Natural killer cell treated with Interleukin-12 subunit alpha and Interleukin-12 subunit beta and Interleukin-15 and Interleukin-18, amount 100 ng/mL, for 72 hours (primary cell): ENCODE measurements around the gene FLCN. TPM values are rescaled to one million over a fixed set of nuclear protein-coding genes. Genes with fewer than 3 reads are reported as not detected.

ENCODE experiments used
- ATAC-seq, 2 donors: fragments of 150-1000 bp; cut with Tn5 transposase in 1 of 2; sonication (Bioruptor Pico), chemical (Tn5 transposase) in 1 of 2; 2 replicates each; pipeline ENCODE4 v1.10.0; 2021
- DNase-seq: peaks from one replicate; pipeline ENCODE4 v3.0.0; 2022; ENCODE audit warnings: low spot score
- H3K27ac Mint-ChIP-seq, 2 donors: 1 replicate in 1 of 2; 2 replicates in 1 of 2; pipeline ENCODE4 v1.8.0; 2022; ENCODE audit warnings: mixed read lengths in 2 of 2, mild to moderate bottlenecking in 1 of 2, moderate library complexity in 1 of 2
- H3K27me3 Mint-ChIP-seq, 2 donors: 1 replicate in 1 of 2; 2 replicates in 1 of 2; pipeline ENCODE4 v1.8.0; 2022; ENCODE audit warnings: mixed read lengths in 2 of 2
- H3K36me3 Mint-ChIP-seq: one replicate; pipeline ENCODE4 v1.8.0; 2022; ENCODE audit warnings: mixed read lengths
- H3K4me1 Mint-ChIP-seq, 2 donors: 1 replicate in 1 of 2; 2 replicates in 1 of 2; pipeline ENCODE4 v1.8.0; 2022; ENCODE audit warnings: low read depth in 2 of 2, mixed read lengths in 2 of 2, mild to moderate bottlenecking in 1 of 2
- H3K4me3 Mint-ChIP-seq: one replicate; pipeline ENCODE4 v1.8.0; 2022; ENCODE audit warnings: mixed read lengths
- H3K9me3 Mint-ChIP-seq: 2 replicates; pipeline ENCODE4 v1.8.0; 2022; ENCODE audit warnings: mixed read lengths
- total RNA-seq, 2 donors: library from RNA; stranded (reverse); gene quantifications; one replicate each; pipeline ENCODE4 v1.2.3, GENCODE V29; 2022

FLCN gene
- total RNA-seq, 2 donors from 2014 or later = 41.2 to 43.8 TPM

GRCh38 chr17:17168401-17168800 is 68.6 kb downstream of the FLCN start:
- Mint-ChIP-seq H3K27ac (no peak overlapping the region), H3K4me1 (peaks cover 19 to 26% of the 10 kb centered on the region in 2 donors), H3K27me3 (no peaks in the 10 kb centered on the region), H3K9me3 (no peaks in the 10 kb centered on the region), H3K36me3 (peaks cover 9% of the 10 kb centered on the region), H3K4me3 (no peak overlapping the region)
- DNase-seq (no peak), ATAC-seq (no peak)

DNA sequence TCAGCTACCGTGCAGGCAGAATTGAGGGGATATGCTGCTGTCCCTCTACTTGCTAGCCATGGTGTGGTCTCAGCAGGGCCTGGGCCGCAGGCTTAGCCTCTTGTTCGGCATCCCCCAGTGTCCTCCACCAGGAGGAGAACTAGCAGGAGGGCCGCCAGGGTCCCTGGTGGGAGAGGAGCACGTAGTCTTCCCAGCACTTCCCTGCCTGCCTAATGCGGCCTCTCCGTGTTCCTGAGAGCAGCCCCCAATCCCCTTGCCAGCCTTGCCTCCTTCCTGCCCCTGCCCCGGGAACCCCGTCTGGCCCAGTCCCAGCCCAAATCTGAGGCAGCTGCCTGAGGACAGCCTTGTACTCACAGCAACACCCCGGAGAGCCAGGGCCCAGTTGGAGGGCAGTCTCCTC is 69.0 kb downstream of the FLCN start:
- ATAC-seq = no peak
- DNase-seq = no peak
- H3K4me1 Mint-ChIP-seq = peaks cover 15 to 25% of the 10 kb centered on the region in 2 donors
- H3K27ac Mint-ChIP-seq = no peak overlapping the region
- no peaks in the 10 kb centered on the region for H3K9me3 Mint-ChIP-seq
- no peak overlapping the region for H3K4me3 Mint-ChIP-seq
- no peaks in the 10 kb centered on the region for H3K27me3 Mint-ChIP-seq
- H3K36me3 Mint-ChIP-seq = peaks cover 9% of the 10 kb centered on the region

DNA sequence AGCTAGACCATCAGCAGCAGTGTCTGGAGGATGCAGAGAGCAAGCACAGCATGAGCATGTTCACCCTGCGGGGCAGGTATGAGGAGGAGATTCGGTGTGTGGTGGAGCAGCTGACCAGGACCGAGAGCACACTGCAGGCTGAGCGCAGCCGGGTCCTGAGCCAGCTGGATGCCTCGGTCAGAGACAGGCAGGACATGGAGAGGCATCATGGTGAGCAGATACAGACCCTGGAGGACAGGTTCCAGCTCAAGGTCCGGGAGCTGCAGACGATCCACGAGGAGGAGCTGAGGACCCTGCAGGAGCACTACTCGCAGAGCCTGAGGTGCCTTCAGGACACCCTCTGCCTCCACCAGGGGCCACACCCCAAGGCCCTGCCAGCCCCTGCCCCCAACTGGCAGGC is 69.6 kb downstream of the FLCN start:
- no peaks in the 10 kb centered on the region for H3K27me3 Mint-ChIP-seq
- DNase-seq = no peak
- no peaks in the 10 kb centered on the region for H3K9me3 Mint-ChIP-seq
- no peak overlapping the region for H3K4me3 Mint-ChIP-seq
- peaks cover 8 to 20% of the 10 kb centered on the region in 2 donors for H3K4me1 Mint-ChIP-seq
- peak overlapping the region in 1 of 2 donors; percentile 34 for H3K27ac Mint-ChIP-seq
- peaks cover 9% of the 10 kb centered on the region for H3K36me3 Mint-ChIP-seq
- ATAC-seq = peak in 1 of 2 donors; percentile 14

- H3K36me3 Mint-ChIP-seq = peaks cover 7% of the 10 kb centered on the region
- no peak overlapping the region for H3K4me3 Mint-ChIP-seq
- H3K27ac Mint-ChIP-seq = no peak overlapping the region
These were observed 70.5 kb downstream of the FLCN start for GRCh38 chr17:17166446-17166845.

DNA sequence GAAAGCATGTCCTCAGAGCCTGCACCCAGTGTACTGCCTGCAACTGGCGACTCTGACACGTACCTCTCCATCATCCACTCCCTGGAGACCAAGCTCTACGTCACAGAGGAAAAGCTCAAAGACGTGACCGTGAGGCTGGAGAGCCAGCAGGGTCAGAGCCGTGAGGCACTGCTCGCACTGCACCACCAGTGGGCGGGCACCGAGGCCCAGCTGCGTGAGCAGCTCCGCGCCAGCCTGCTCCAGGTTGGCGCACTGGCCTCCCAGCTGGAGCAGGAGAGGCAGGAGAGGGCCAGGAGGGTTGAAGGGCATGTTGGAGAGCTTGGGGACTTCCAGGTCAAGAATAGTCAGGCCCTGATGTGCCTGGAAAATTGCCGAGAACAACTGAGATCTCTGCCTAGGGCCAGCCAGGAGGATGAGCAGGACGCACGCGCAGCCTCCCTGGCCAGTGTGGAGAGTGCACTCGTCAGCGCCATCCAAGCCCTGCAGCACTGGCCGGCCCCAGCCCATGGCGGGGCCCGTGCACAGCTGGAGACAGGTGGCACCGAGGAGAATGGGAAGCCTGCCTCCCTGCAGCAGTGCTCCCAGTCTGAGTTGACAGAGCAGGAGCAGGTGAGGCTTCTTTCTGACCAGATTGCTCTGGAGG is 71.2 kb downstream of the FLCN start:
- no peaks in the 10 kb centered on the region for H3K9me3 Mint-ChIP-seq
- no peak for ATAC-seq

More at GRCh38 chr17:17166446-17166845, 70.5 kb downstream of the FLCN start:
- ATAC-seq (no peak), DNase-seq (no peak)
- H3K27me3 Mint-ChIP-seq = no peaks in the 10 kb centered on the region
- peaks cover 5 to 17% of the 10 kb centered on the region in 2 donors for H3K4me1 Mint-ChIP-seq
- H3K9me3 Mint-ChIP-seq = no peaks in the 10 kb centered on the region

GRCh38 chr17:17164676-17165075 is 72.3 kb downstream of the FLCN start:
- Mint-ChIP-seq H3K4me3 (no peak overlapping the region), H3K36me3 (peaks cover 5% of the 10 kb centered on the region), H3K4me1 (peaks cover 0 to 11% of the 10 kb centered on the region in 2 donors), H3K27ac (no peak overlapping the region), H3K9me3 (no peaks in the 10 kb centered on the region), H3K27me3 (no peaks in the 10 kb centered on the region)
- no peak for DNase-seq
- ATAC-seq = no peak

More for the DNA sequence above, 71.2 kb downstream of the FLCN start:
- no peak for DNase-seq
- no peak overlapping the region for H3K4me3 Mint-ChIP-seq
- H3K27me3 Mint-ChIP-seq = no peaks in the 10 kb centered on the region
- peaks cover 0 to 13% of the 10 kb centered on the region in 2 donors for H3K4me1 Mint-ChIP-seq
- H3K36me3 Mint-ChIP-seq = peaks cover 5% of the 10 kb centered on the region
- H3K27ac Mint-ChIP-seq = no peak overlapping the region

GRCh38 chr17:17164156-17164555 is 72.8 kb downstream of the FLCN start:
- H3K27ac Mint-ChIP-seq = no peak overlapping the region
- H3K27me3 Mint-ChIP-seq = no peaks in the 10 kb centered on the region
- no peak for DNase-seq
- peaks cover 0 to 7% of the 10 kb centered on the region in 2 donors for H3K4me1 Mint-ChIP-seq
- H3K36me3 Mint-ChIP-seq = peaks cover 5% of the 10 kb centered on the region
- no peaks in the 10 kb centered on the region for H3K9me3 Mint-ChIP-seq
- H3K4me3 Mint-ChIP-seq = no peak overlapping the region
- no peak for ATAC-seq

Other genes starting within 250 kb of the FLCN start
- gene MPRIP, start 194.7 kb downstream of the FLCN start, total RNA-seq = 100 to 1,000 TPM; 158 to 216 TPM
- 10 to 100 TPM in 1 of 2 donors, 1 to 10 TPM in 1; 3.4 to 18.2 TPM for gene PLD6, start 30.8 kb downstream of the FLCN start, total RNA-seq
- 100 to 1,000 TPM in 1 of 2 donors, 10 to 100 TPM in 1; 85.4 to 130 TPM for gene COPS3, start 44.1 kb upstream of the FLCN start, total RNA-seq
- gene NT5M, start 66.2 kb upstream of the FLCN start, total RNA-seq = 1 to 10 TPM; 2.0 to 4.5 TPM
- gene MED9, start 239.8 kb upstream of the FLCN start, total RNA-seq = 10 to 100 TPM; 11.3 to 18.2 TPM